Hippocampal formation (tissue), 2 donors: Measurements from ENCODE around the gene GFAP.

Experiments used
- DNase-seq, 2 donors: peaks; one replicate each; lab custom pipeline; 2025; lab: John Stamatoyannopoulos, UW

Gene GFAP

DNA sequence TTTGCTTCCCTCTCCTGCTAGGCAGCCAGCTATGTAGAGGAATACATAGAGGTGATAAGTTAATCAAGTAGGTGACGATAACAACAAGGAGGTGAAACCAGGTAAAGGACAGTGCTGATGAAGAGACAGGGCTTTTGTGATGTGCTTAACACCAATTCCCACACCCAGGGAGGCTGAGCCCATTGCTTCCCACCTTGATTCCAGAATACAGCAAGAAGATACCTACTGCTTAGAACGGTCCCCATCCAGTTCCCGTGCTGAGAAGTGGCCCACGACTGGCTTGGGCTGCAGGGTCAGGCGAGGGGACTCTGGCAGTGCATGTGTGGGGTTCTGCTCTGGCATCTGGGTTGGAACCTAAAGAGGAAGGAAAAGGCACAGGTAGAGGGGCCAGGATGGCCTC is 16.1 kb upstream of the GFAP start:
- no peak for DNase-seq

GRCh38 chr17:44930667-44931066 is 15.4 kb upstream of the GFAP start:
- no peak for DNase-seq

DNA sequence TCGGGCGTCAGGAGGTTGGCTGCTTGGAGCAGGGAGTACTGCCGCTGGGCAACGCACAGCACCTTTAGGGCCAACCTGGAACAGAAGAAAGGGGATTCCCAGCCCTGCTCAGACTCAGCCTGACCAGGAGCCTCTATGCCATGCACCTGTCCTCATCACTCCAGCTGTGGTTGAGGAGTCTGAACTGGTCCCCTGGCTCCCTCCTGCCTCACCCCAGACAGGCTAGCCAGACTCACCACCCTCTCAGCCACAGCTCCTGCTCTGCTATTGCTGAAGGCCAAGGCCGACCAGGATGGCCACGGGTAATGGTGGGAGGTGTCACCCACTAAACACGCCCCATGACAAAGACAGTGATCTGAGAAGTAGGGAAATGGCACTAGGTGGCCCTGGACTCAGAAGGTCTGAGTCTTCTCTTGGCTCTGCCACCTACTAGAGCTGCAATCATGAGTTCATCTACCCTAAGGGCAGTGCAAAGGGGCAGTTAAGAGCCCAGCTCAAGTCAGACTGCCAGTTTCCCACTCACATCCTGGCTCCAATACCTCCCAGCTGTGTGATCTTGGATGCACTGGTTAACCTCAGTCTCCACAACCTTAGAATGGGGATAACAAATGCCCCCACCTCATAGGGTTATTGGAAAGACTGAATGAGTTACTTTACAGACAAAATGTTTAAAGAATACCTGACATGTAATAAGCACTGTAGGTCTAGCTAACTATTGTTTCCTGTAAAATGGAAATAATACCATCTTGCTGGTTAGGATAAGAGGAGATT is 13.8 kb upstream of the GFAP start:
- no peak for DNase-seq

DNA sequence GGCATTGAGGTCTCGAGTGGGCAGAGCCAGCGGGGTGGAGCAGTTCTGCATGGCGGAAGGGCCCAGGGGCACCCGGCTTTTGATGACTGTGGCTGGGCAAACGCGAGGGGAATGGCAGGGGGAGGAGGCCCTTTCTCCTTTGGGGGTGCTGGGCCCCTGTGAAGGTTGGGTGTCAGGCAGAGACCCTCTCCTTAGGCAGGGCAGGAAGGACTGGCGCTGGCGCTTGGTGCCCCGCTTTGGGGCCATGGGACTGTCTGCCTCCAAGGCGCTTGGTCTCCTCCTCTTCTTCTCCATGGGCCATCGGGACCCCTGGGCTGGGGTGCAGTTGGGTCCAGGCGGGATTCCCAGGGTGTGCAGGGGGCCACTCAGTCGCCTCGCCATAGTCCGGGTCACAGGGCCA is 12.8 kb upstream of the GFAP start:
- no peak for DNase-seq

GRCh38 chr17:44927696-44928095 is 12.4 kb upstream of the GFAP start:
- DNase-seq: no peak

DNA sequence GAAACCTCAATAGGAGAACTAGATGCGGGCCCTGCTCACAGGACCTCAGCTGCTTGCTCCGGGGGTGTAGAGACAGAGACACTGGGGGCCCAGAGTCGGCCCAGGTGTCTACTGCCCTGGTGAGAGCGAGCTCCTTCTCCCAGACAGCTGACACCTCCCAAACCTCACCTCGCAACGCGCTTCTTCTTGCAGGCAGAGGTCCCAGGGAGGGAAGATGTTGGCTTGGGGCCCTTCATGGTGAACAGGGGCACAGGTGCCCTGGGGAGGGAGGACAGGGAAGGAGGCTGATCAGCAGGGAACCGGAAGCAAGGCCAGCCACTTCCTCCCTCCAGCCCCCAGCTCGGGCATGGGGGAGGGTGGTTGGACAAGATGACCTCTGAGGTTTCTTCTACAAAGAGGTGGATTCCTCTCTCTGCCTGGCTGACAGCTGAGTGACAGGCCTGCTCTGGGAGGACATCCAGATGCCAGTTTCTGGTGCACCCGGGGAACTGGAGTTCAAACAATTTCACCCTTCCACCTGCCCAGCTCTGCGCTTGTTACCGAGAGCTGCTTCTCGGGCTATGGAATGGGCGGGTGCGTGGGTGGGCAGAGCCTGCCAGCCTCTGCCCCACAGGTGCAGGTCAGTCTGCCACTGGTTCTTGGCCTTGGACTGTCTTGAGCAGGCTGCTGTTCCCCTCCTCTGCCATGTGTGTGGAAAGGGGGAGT is 11.7 kb upstream of the GFAP start:
- DNase-seq: no peak

GRCh38 chr17:44925731-44926697 is 10.7 kb upstream of the GFAP start:
- DNase-seq: no peak

DNA sequence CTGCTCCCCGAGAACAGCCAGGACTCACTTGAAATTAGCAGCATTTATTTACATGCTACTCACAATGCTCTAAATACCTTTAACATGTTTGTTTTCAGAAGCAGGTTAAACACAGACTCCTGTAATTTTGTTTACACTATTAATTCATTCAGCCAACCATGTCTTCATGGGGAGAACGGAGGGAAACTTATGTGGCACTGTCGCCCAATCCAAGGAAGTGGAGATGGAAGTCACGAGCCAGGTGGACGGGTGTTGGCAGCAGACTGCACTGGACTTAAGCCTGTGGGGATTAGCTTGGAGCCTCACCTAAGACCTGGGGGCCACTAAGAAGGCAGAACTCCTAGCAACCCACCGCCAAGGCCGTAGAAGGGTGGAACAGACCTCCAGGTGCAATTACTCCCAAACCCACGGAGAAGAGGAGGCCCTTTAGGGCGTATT is 8.8 kb upstream of the GFAP start:
- DNase-seq: no peak

DNA sequence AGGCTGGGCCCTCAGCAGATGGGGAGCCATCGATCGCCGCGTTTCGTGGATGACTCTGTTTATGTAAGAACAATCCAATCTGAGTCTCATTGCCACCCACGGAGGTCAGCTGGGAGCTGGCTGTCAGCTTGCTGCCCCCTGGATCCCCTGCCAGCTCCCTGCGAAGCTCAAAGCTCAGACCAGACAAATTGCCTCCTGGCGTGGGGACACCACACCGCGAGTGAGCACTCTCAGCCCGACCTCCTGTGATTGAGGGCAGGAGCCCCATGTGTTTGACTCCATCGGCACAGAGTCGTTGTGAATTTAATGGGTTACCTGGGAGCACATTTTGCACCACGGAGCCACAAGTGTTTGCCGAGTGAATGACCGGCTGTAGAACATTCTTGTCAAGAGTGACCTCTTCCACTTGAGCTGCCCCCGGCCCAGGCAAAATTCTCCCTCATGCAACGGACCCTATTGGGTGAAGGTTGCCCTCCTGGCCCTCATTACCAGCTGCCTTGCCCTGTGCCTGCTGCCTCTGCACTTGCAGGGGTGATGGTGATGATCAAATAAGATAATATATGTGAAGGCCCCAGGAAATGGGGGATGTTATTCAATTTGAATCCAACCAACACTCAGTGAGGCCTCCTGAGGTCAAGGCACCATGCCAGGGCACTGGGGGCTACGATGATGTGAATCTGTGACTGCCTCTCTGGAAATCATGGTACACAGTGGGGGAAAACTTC is 7.6 kb upstream of the GFAP start:
- no peak for DNase-seq

GRCh38 chr17:44922136-44922535 is 6.8 kb upstream of the GFAP start:
- no peak for DNase-seq

DNA sequence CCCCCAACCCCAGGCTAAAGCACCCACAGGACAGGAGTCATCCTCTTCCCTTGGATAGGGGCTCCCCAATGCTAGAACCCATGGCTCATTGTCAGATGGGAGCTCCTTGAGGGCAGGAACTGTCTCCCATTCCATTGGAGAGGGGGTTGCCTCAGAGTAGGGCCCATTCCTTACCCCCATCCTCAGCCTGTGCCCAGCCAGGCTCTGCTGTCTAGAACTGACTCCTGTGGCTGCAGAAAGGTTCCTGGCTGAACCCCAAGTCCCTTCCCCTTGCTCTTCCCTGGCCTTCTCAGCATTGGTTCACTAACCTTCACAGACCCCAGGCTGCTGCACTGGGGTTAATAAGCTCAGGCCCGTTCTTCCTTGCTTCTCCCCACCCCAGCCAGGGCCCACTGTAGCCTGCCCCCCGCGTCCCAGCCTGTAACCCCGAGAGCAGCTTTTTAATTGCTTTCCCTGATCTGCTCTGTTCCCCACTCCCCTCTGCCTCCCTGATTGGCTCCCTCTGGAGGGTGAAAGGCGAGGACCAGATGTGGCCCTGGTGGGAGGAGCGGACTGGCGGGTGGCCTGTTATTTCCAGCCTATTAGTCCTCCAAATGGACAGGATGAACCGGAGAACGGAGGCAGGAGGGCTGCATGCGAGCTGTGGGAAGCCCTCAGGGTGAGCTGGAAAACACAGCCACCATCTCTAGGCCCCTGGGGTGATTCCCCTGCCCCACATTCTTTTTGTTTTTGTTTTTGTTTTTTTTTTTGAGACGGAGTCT is 6.0 kb upstream of the GFAP start:
- no peak for DNase-seq

DNA sequence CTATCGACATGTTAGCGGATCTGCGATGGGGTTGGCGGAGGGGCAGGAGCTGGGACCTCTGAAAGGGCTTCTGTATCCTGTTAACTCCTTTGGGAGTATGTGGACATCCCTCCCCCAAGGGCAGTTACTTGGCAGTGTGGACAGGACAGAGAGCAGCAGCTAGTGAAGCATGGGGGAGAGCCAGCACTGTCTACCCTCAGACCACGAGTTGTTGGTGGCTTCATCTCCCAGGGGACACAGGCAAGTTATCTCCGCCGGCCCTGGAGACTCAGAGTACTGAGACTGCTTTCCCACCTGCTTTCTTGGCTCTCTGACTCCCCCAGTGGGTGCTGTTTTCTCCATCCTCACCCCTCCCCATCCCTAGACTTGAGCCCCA is 5.3 kb upstream of the GFAP start:
- DNase-seq: no peak

DNA sequence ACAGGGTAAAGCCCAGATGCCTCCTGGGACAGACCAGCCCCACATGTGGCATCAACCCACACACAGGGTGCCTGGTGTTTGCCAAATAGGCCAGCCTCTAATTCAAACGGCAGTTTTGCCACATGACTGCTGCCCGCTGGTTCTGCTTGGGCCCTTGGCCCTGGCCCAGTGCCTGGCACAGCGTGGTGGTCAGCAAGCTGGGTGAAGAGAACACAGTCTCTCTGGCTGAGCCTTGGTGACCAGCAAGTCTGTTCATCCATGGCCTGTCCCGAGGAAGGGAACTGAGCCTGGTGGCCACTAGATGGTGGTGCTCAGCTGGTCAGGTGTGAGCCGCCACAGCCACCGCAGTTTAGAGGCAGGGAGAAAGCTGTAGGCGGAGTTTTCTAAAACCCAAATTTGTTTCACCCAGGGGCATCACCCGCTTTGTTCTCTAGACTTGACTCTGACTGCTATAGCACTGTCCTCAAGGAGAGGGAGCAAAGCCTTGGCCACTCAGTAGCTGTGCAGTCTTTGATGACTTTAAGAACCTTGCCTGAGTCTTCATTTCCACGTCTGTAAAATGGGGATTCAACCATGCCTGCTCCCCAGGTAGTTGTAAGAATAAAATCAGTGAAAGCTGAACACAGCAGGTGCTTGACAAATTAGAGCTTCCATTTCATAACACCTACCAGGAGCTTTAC is 4.7 kb upstream of the GFAP start:
- peak; percentile 71 to 73 for DNase-seq

- no peak for DNase-seq
Observed at GRCh38 chr17:44919411-44919810, 4.1 kb upstream of the GFAP start.

DNA sequence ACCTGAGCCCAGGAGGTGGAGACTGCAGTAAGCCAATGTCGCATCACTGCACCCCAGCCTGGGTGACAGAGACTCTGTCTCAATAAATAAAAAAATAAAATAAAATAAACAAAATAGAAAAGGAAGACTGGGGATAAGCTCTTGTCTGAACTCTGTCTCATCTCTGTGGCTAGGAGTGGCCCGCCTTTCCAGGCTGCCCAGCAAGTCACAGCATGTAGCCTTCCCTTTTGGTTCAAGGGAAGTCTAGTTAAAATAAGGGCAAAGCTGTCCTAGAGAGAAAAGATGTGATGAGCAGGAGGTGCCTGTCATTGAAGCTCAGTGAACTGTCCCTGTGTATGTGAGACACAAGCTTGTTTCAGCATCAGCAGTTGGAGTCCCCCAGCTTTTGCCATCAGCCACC is 2.7 kb upstream of the GFAP start:
- DNase-seq: no peak

DNA sequence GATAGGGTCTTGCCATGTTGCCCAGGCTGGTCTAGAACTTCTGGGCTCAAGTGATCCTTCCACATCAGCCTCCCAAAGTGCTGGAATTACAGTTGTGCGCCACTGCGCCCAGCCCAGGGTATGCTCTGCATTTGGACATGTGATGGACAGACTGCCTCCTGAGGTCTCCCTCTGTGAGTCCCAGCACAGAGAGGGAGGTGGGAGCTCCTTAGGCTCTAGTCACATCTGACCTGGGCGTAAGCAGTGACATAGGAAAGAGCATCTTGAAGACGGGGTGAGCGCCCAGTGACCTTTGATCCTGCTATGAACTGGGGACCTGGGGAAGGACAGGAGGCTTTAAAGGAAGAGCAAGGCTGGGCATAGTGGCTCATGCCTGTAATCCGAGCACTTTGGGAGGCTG is 2.2 kb upstream of the GFAP start:
- DNase-seq: no peak

- DNase-seq: peak; percentile 64 to 67
Observed at GRCh38 chr17:44916781-44917241, 1.5 kb upstream of the GFAP start.

GRCh38 chr17:44915862-44916780 is 821 bp upstream of the GFAP start:
- no peak for DNase-seq

GRCh38 chr17:44914698-44915271 is 515 bp downstream of the GFAP start:
- DNase-seq: no peak
